Testis (tissue), 3 donors: Measurements from ENCODE around the gene POPDC2. TPM values are rescaled to one million over a fixed set of nuclear protein-coding genes. Genes with fewer than 3 reads are reported as not detected.

ENCODE experiments used
- DNase-seq: peaks from one replicate; pipeline ENCODE4 v3.0.0-alpha.2; 2019
- H3K27ac ChIP-seq, 2 donors: fragments of 200-600 bp; sonication (generic); one replicate each; pipeline ENCODE4 v1.5.1; 2019
- H3K27me3 ChIP-seq: fragments of 200-600 bp; sonication (generic); one replicate; pipeline ENCODE4 v1.5.1; 2019
- H3K36me3 ChIP-seq: fragments of 200-600 bp; sonication (generic); one replicate; pipeline ENCODE4 v1.5.1; 2017; ENCODE audit warnings: low read depth; ENCODE audit errors: missing control alignments
- H3K4me1 ChIP-seq: fragments of 200-600 bp; sonication (generic); one replicate; pipeline ENCODE4 v1.5.1; 2019
- H3K4me3 ChIP-seq, 2 donors: fragments of 200-600 bp; sonication (generic); one replicate each; pipeline ENCODE4 v1.5.1; 2017 to 2019
- H3K9me3 ChIP-seq: fragments of 200-600 bp; sonication (generic); one replicate; pipeline ENCODE4 v1.5.1; 2017
- POLR2A ChIP-seq: fragments of 450-650 bp; IDR thresholded peaks from one replicate; pipeline ENCODE4 v1.6.1; 2017; ENCODE audit warnings: antibody characterized with exemption, mild to moderate bottlenecking, moderate library complexity
- WGBS, 2 donors: methylation state at CpG; one replicate each; pipeline ENCODE4 v1.1.5; 2018; 5-methylcytosine and 5-hydroxymethylcytosine counted together
- intact Hi-C: fragments of 100-400 bp; cut with DNase I; formaldehyde crosslinking; loops from one replicate; pipeline ENCODE4 v1.15.1; 2023; ENCODE audit warnings: low total_unique reads
- polyA plus RNA-seq: library from polyadenylated mRNA; stranded (reverse); fragments of 350-450 nt; fragmentation: Illumina TruSeq; extraction: RNeasy Lipid Tissue Mini Kit (QIAGEN cat#74804); gene quantifications from one replicate; pipeline ENCODE4 v1.2.3, GENCODE V29; 2014; ENCODE audit warnings: low read depth, low replicate concordance; ENCODE audit not compliant: insufficient read depth
- total RNA-seq, 2 donors: library from RNA; depleted of rRNA; stranded (reverse); fragments of >200 nt; gene quantifications; one replicate each; pipeline ENCODE4 v1.2.3, GENCODE V29; 2016
- TF ChIP-seq, protein P1 (sequence below), 3 experiments: fragments of 450-650 bp in 2 of 3; fragments of 200-600 bp in 1 of 3; sonication (generic) in 1 of 3; IDR thresholded peaks; one replicate each; pipeline ENCODE4 v1.5.1; 2016 to 2019; ENCODE audit warnings: antibody characterized with exemption in 3 of 3, mild to moderate bottlenecking in 2 of 3, moderate library complexity in 1 of 3

POPDC2 gene
- total and polyA plus RNA-seq, 3 donors from 2014 or later = 4.1 to 8.0 (median 5.7) TPM

GRCh38 chr3:119658994-119659393, 1.4 kb downstream of the POPDC2 start:
- intact Hi-C loops = no loop called here
- TF ChIP-seq POLR2A = no peak
- TF ChIP-seq, protein P1, sequence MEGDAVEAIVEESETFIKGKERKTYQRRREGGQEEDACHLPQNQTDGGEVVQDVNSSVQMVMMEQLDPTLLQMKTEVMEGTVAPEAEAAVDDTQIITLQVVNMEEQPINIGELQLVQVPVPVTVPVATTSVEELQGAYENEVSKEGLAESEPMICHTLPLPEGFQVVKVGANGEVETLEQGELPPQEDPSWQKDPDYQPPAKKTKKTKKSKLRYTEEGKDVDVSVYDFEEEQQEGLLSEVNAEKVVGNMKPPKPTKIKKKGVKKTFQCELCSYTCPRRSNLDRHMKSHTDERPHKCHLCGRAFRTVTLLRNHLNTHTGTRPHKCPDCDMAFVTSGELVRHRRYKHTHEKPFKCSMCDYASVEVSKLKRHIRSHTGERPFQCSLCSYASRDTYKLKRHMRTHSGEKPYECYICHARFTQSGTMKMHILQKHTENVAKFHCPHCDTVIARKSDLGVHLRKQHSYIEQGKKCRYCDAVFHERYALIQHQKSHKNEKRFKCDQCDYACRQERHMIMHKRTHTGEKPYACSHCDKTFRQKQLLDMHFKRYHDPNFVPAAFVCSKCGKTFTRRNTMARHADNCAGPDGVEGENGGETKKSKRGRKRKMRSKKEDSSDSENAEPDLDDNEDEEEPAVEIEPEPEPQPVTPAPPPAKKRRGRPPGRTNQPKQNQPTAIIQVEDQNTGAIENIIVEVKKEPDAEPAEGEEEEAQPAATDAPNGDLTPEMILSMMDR (IDR thresholded peaks at IDR 0.05) = no peak
- no peaks in the 10 kb centered on the region for H3K36me3 ChIP-seq
- no peaks in the 10 kb centered on the region for H3K9me3 ChIP-seq
- peaks cover 20% of the 10 kb centered on the region for H3K4me1 ChIP-seq
- 97 to 98% methylated on average over 2 of the region's 2 CpGs for WGBS, 2 donors
- no peaks in the 10 kb centered on the region for H3K27me3 ChIP-seq
- DNase-seq = no peak
- H3K27ac ChIP-seq = no peak overlapping the region
- H3K4me3 ChIP-seq = no peak overlapping the region

DNA sequence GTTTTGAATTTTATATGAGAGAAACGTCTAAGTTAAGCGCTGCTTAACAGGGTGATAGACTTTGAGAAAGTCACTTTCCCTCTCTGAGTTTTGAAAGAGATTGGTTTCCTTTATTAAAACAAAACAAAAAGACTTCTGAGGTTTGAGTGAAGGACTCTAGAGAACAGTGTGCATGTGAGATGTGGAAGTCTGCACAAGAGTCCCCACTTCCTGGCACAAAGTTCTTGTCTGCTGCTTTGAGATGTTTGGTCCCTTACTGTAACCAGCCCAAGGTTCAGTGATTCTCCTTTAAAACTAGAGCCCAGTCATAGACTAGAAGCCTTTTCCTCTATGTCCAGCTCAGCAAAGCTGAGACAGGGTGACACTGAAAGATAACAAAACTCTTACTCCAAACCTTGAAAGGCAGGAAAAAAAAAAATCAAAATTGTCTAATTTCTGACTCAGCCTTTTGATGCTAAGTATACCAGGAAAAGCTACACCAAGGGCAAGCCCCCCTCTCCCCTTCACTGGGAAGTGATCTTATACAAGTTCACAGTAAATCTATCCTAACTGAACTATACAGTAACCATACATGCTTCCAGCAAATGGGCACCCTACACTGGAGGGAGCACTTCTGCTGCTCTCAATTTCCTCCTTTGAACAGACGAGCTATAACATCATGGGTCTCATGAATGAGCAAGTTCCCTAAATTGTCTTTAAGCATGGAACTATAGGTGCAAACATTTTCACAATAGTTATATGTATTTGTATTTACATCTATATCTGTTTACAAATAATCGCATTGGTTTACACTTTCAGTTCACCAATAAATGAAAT, 2.3 kb downstream of the POPDC2 start:
- TF ChIP-seq, protein P1 (IDR thresholded peaks at IDR 0.05) = no peak
- TF ChIP-seq POLR2A = no peak
- H3K4me1 ChIP-seq = peaks cover 16% of the 10 kb centered on the region
- no peak overlapping the region for H3K27ac ChIP-seq
- no peaks in the 10 kb centered on the region for H3K27me3 ChIP-seq
- H3K9me3 ChIP-seq = no peaks in the 10 kb centered on the region
- H3K4me3 ChIP-seq = no peak overlapping the region
- 77 to 87% methylated on average over 4 of the region's 4 CpGs for WGBS, 2 donors
- no peaks in the 10 kb centered on the region for H3K36me3 ChIP-seq
- intact Hi-C loops = no loop called here
- DNase-seq = no peak

GRCh38 chr3:119653876-119654275, 6.5 kb downstream of the POPDC2 start:
- intact Hi-C loops = no loop called here
- H3K27me3 ChIP-seq = no peaks in the 10 kb centered on the region
- H3K4me3 ChIP-seq = no peak overlapping the region
- 38 to 43% methylated on average over 2 of the region's 2 CpGs for WGBS, 2 donors
- H3K36me3 ChIP-seq = no peaks in the 10 kb centered on the region
- no peak for TF ChIP-seq POLR2A
- TF ChIP-seq, protein P1 (IDR thresholded peaks at IDR 0.05) = no peak
- no peaks in the 10 kb centered on the region for H3K4me1 ChIP-seq
- no peaks in the 10 kb centered on the region for H3K9me3 ChIP-seq
- no peak for DNase-seq
- H3K27ac ChIP-seq = no peak overlapping the region

DNA sequence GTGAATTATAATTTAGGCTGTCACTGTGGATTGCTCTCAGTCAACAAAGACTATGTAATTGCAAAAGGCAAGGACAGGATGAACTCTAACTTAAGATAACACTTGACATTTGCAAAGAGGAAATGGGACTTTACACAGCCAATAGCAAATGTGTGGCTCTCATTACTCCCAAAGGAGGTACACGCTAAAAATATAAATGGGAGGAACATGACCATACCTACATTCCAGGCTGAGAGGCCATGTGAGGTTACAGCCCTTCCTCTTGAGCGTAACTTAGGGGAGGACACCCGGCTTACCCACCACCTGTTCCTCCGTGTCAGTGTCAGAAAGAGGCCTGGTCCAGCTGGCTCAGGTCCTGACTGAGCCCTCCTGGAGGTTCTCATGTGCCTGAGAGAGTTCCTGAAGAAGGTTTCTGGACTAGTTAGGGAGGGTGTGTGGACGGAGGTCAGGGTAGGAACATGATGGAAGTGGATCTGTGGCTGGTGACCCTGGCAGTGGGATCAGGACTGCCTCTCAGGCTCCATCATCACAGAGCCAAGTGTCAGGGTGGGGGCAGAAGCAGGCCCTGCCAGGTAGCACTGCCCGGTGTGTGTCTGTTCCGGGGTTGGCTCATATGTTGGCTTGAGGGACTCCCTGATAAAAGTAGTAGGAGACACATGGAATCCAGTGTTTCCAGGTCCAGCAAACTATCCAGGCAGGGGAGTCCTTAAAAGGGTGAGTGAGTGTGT, 7.9 kb downstream of the POPDC2 start:
- TF ChIP-seq, protein P1 (IDR thresholded peaks at IDR 0.05) = no peak
- no peak for TF ChIP-seq POLR2A
- DNase-seq = no peak
- intact Hi-C loops = no loop called here
- Histone ChIP-seq H3K36me3 (no peaks in the 10 kb centered on the region), H3K4me3 (no peak overlapping the region), H3K27ac (peak overlapping the region in 1 of 2 donors; percentile 60), H3K27me3 (no peaks in the 10 kb centered on the region), H3K9me3 (no peaks in the 10 kb centered on the region), H3K4me1 (peaks cover 8% of the 10 kb centered on the region)
- WGBS, 2 donors = 35 to 60% methylated on average over 7 of the region's 7 CpGs
